CD4-positive, alpha-beta T cell treated with Interleukin-1 beta for 1 hour (primary cell): ENCODE data around the gene ZCCHC7.
"Not testable (repeated sequence)": the region's sequence is repeated elsewhere in the genome, so short reads cannot be mapped to it uniquely, and the experiment has no call there.

ENCODE experiments used
- DNase-seq, 2 donors: peaks; one replicate each; pipeline ENCODE4 v3.0.0-alpha.2; 2020 to 2022

The ZCCHC7 gene

DNA sequence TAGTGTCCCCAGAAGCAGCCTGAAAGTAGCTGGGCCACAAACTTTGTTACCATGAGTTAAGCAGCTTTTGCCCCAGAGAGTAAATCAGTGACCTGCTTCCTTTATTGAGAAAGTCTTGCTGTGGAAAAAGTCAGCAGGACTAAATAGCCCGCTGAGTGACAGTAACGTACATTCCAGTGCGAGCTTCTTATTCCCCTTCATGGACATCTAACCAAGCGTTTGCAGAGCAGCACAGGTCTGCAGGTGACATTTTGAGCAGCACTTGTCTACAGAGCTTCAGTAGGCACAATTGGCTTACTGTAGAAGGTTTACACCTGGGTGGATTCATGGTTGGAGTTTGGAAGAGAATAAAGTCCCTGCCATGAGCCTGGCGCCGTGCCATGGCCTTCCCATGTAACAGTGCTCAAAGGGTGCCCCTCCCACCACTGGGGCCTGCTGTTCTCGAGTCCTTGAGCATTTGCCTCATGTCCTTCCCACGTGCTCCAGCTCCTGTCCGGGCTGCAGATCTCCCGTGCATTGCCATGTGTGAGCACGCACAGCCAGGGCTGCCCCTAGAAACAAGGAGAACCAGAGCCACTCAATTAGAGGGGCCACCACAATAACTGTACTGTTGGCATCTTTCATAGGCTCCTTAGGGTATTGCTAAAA is 260.8 kb downstream of the ZCCHC7 start:
- DNase-seq: no peak

- DNase-seq: no peak
Measured at GRCh38 chr9:37382161-37382981, 262.0 kb downstream of the ZCCHC7 start.

DNA sequence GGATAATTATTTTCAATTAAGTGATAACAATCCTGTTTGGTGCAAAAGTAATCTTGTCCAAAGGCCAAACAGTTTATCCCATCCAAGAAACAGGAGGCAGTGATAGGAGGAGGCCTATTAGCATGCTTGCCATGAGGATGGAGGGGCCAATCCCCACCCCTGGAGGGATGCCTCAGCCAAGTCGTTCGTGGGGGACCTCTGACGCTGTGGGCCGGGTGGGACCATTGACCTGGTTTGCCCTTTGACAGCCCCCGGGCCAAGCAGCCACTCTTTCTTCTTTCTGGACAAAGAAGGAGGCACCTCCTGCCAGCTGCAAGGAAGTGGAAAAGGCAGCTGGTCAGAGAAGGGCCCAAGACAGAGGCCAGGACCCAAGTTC is 262.6 kb downstream of the ZCCHC7 start:
- DNase-seq: no peak

DNA sequence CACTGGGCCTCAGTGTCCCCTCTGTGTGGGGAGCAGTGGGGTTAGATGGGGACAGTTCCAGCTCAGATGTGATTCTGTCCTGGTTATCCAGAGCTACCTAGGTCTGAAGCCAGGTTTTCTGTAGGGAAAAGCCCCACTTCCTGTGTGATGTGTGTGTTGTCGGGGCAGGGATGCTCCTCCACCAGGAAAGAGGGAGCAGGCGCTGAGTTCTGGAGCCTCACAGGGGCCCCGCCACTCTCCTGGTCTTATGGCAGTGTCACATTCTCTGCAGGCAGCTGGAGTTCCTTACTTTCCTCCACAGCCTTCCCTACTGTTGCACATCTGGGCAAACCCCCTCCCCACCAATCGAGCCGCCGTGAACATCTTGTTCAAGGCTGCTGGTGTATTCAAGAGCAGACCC is 263.0 kb downstream of the ZCCHC7 start:
- DNase-seq: no peak

- no peak for DNase-seq
Measured at GRCh38 chr9:37383876-37384746, 263.7 kb downstream of the ZCCHC7 start.

- DNase-seq: no peak
Measured at GRCh38 chr9:37385286-37385685, 264.9 kb downstream of the ZCCHC7 start.

DNA sequence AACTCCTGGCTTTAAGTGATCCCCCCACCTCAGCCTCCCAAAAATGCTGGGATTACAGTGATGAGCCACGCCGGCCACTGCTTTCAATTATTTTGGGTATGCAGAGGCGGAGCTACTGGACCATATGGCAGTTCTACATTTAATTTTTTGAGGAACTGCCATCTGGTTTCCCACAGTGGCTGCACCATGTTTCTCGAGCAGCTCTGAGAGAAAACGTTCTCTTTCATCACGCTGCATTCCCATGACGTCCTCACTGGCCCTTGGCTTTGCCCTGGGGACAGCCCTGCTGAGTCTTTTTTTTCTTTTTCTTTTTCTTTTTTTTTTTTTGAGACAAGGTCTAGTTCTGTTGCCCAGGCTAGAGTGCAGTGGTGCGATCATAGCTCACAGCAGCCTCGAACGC is 266.6 kb downstream of the ZCCHC7 start:
- peak in 1 of 2 donors; percentile 48 for DNase-seq

DNA sequence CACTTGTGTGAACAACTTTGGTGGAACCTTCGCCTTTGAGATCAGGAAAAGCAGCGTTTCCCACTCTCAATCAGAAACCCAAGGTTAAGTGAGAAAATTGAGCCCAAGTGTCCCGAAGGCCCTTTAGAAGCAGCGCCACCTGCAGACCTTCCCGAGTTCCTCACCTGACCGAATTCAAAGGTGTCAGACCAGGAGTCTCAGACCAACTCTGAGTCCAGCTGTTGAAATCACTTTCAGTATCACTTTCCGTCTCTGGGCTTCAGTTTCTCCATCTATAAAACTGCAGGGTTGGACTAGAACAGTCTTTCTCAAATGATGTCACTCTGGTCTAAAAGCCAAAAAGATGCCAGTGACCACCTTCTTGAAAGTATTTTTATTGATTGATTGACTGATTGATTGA is 270.4 kb downstream of the ZCCHC7 start:
- DNase-seq: peak; percentile 34 to 47

GRCh38 chr9:37392272-37392671 is 271.9 kb downstream of the ZCCHC7 start:
- no peak for DNase-seq

GRCh38 chr9:37395229-37395628 is 274.9 kb downstream of the ZCCHC7 start:
- DNase-seq: no peak

GRCh38 chr9:37395663-37396062 is 275.3 kb downstream of the ZCCHC7 start:
- no peak for DNase-seq

DNA sequence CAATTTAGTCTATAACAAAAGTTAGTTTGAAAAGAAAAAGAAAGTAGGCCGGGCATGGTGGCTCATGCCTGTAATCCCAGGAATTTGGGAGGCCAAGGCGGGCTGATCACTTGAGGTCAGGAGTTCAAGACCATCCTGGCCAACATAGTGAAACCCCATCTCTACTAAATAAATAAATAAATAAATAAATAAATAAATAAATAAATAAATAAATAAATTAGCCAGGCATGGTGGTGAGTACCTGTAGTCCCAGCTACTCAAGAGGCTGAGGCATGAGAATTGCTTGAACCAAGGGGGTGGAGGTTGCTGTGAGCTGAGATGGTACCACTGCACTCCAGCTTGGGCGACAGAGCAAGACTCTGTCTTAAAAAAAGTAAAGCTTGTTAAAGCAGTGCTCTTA is 277.6 kb downstream of the ZCCHC7 start:
- not testable (repeated sequence) for DNase-seq

DNA sequence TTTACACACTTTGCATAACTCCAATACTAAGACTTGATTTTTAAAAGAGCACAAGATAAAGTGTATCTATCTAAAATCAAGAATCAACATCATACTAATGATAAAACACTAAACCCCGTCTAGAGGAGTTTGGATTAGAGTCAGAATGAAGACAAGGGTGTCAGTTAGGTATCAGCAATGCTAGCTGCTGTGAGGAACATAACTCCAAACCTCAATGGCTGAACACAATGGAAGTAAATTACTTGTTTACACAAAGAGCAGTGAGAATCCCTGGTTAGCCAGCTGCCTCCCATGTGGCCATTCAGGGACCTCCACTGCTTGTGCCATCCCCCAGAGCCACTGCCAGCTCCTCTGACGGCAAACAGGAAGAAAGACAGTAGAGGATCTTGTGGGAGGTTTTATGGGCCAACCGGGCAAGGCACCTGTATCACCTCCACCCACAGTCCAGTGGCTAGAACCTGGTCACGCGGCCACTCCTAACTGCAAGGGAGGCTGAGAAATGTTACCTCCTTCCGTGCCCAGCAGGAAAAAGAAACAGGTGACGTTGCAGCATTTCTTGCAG is 278.2 kb downstream of the ZCCHC7 start:
- no peak for DNase-seq

- DNase-seq: no peak
Measured at GRCh38 chr9:37399336-37399735, 279.0 kb downstream of the ZCCHC7 start.

GRCh38 chr9:37404590-37404989 is 284.2 kb downstream of the ZCCHC7 start:
- DNase-seq: no peak

- no peak for DNase-seq
Measured at GRCh38 chr9:37405350-37405749, 285.0 kb downstream of the ZCCHC7 start.

DNA sequence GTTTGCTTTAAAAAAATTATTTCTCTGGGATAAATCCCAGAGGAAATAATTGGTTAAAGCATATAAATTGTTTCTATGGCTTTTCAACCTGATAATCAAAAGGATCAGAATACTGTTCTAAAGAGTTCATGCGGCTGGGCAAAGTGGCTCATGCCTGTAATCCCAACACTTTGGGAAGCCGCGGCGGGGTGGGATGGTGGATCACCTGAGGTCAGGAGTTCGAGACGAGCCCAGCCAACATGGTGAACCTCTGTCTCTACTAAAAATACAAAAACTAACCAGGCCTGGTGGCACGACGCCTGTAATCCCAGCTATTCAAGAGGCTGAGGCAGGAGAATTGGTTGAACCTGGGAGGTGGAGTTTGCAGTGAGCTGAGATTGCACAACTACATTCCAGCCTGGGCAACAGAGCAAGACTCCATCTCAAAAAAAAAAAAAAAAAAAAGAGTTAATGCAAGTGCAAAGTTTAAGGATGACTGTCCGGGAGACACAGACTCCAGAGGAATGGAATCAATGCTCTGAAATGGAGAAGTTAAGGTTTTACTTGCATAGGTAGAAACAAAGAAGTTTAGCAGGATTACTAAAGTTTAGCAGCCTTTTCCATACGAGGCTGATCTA is 285.5 kb downstream of the ZCCHC7 start:
- DNase-seq: no peak

GRCh38 chr9:37406603-37407401 is 286.4 kb downstream of the ZCCHC7 start:
- DNase-seq: no peak

GRCh38 chr9:37407468-37407867 is 287.1 kb downstream of the ZCCHC7 start:
- peak in 1 of 2 donors; percentile 8 for DNase-seq
